GM19397 (cell line): ENCODE measurements around the gene BEST2.
A peak's percentile ranks its signal among the peaks of the same experiment; 100 is the strongest.

Source experiments
- ATAC-seq: cut with Tn5 transposase; IDR thresholded peaks from one replicate; pipeline ENCODE4 v1.9.1; 2021; ENCODE audit warnings: mild to moderate bottlenecking, moderate library complexity; ENCODE audit not compliant: unreplicated experiment

The BEST2 gene

GRCh38 chr19:12727745-12728433 is 23.7 kb upstream of the BEST2 start:
- no peak for ATAC-seq

- no peak for ATAC-seq
Measured at GRCh38 chr19:12730064-12730463, 21.5 kb upstream of the BEST2 start.

GRCh38 chr19:12731337-12731736 is 20.3 kb upstream of the BEST2 start:
- no peak for ATAC-seq

- ATAC-seq: no peak
Measured at GRCh38 chr19:12733369-12734214, 18.0 kb upstream of the BEST2 start.

- ATAC-seq: peak; percentile 70
Measured at GRCh38 chr19:12736995-12737834, 14.4 kb upstream of the BEST2 start, which contains the start of gene GET3. TSS of gene GET3 (plus strand) at chr19:12737497. CDS start at chr19:12737506, 9 bp downstream.

GRCh38 chr19:12737835-12738351 is 13.7 kb upstream of the BEST2 start:
- ATAC-seq: no peak

GRCh38 chr19:12745166-12745897 is 6.3 kb upstream of the BEST2 start:
- ATAC-seq: no peak

- ATAC-seq: no peak
Measured at GRCh38 chr19:12748489-12748888, 3.1 kb upstream of the BEST2 start.

GRCh38 chr19:12749938-12750521 is 1.6 kb upstream of the BEST2 start:
- ATAC-seq: no peak

GRCh38 chr19:12750851-12751250 is 740 bp upstream of the BEST2 start:
- ATAC-seq: no peak

- ATAC-seq: no peak
Measured at GRCh38 chr19:12752056-12752781, 628 bp downstream of the BEST2 start.

- no peak for ATAC-seq
Measured at GRCh38 chr19:12754465-12755196, 3.0 kb downstream of the BEST2 start.

GRCh38 chr19:12756150-12756883 is 4.7 kb downstream of the BEST2 start:
- no peak for ATAC-seq

- no peak for ATAC-seq
Measured at GRCh38 chr19:12757544-12758274, 6.1 kb downstream of the BEST2 start.

GRCh38 chr19:12759686-12760085 is 8.1 kb downstream of the BEST2 start:
- ATAC-seq: no peak

GRCh38 chr19:12763100-12763499 is 11.5 kb downstream of the BEST2 start:
- no peak for ATAC-seq

GRCh38 chr19:12764698-12765097 is 13.1 kb downstream of the BEST2 start:
- no peak for ATAC-seq
